Neural progenitor cell (in vitro differentiated cells): ENCODE results near the gene PLEKHJ1. TPM values are rescaled to one million over a fixed set of nuclear protein-coding genes. Genes with fewer than 3 reads are reported as not detected.
"Not testable (repeated sequence)": the region's sequence is repeated elsewhere in the genome, so short reads cannot be mapped to it uniquely, and the experiment has no call there.

Source experiments
- DNase-seq: peaks from one replicate; pipeline ENCODE4 v3.0.0-alpha.2; 2016; ENCODE audit warnings: low spot score
- H2AFZ ChIP-seq: fragments of 200-600 bp; sonication (generic); replicated peaks from 2 replicates; pipeline ENCODE4 v1.6.1; 2016; ENCODE audit warnings: antibody characterized with exemption
- H3F3A ChIP-seq: fragments of 200-600 bp; sonication (generic); 2 replicates; pipeline ENCODE4 v1.6.1; 2016; ENCODE audit warnings: antibody characterized with exemption, low read depth
- H3K27ac ChIP-seq: fragments of 200-600 bp; sonication (generic); 2 replicates; pipeline ENCODE4 v1.5.1; 2016; ENCODE audit warnings: mild to moderate bottlenecking
- H3K27me3 ChIP-seq: fragments of 200-600 bp; sonication (generic); 2 replicates; pipeline ENCODE4 v1.6.1; 2016; ENCODE audit warnings: mild to moderate bottlenecking, moderate library complexity
- H3K36me3 ChIP-seq: fragments of 200-600 bp; sonication (generic); 2 replicates; pipeline ENCODE4 v1.5.1; 2016
- H3K4me1 ChIP-seq: fragments of 200-600 bp; sonication (generic); 2 replicates; pipeline ENCODE4 v1.6.1; 2016; ENCODE audit warnings: mixed run types
- H3K4me2 ChIP-seq: fragments of 200-600 bp; sonication (generic); 2 replicates; pipeline ENCODE4 v1.6.1; 2016
- H3K4me3 ChIP-seq: fragments of 200-600 bp; sonication (generic); 2 replicates; pipeline ENCODE4 v1.5.1; 2016
- H3K79me2 ChIP-seq: fragments of 200-600 bp; sonication (generic); 2 replicates; pipeline ENCODE4 v1.6.1; 2016; ENCODE audit warnings: low read depth
- H3K9ac ChIP-seq: fragments of 200-600 bp; sonication (generic); 2 replicates; pipeline ENCODE4 v1.6.1; 2016
- H3K9me3 ChIP-seq: fragments of 200-600 bp; sonication (generic); 2 replicates; pipeline ENCODE4 v1.5.1; 2016; ENCODE audit warnings: low read depth
- H4K20me1 ChIP-seq: fragments of 200-600 bp; sonication (generic); 2 replicates; pipeline ENCODE4 v1.6.1; 2016; ENCODE audit warnings: low read depth
- H3K27ac Mint-ChIP-seq: 3 replicates; pipeline ENCODE4 v1.8.0; 2021; ENCODE audit warnings: mixed read lengths
- H3K27me3 Mint-ChIP-seq: 2 replicates; pipeline ENCODE4 v1.8.0; 2022; ENCODE audit warnings: low read depth, mild to moderate bottlenecking, inconsistent platforms, moderate library complexity, mixed read lengths; ENCODE audit not compliant: insufficient read depth
- H3K36me3 Mint-ChIP-seq: 3 replicates; pipeline ENCODE4 v1.8.0; 2021; ENCODE audit warnings: mixed read lengths
- H3K4me1 Mint-ChIP-seq: 3 replicates; pipeline ENCODE4 v1.8.0; 2021; ENCODE audit warnings: mixed read lengths
- H3K4me3 Mint-ChIP-seq: 3 replicates; pipeline ENCODE4 v1.8.0; 2021; ENCODE audit warnings: mild to moderate bottlenecking, moderate library complexity, mixed read lengths
- H3K9me3 Mint-ChIP-seq: 3 replicates; pipeline ENCODE4 v1.8.0; 2020; ENCODE audit warnings: mixed read lengths
- CTCF ChIP-seq: fragments of 200-600 bp; sonication (generic); IDR thresholded peaks from 2 replicates; pipeline ENCODE4 v1.5.1; 2017; ENCODE audit warnings: antibody characterized with exemption, mild to moderate bottlenecking
- EZH2 ChIP-seq: fragments of 200-600 bp; sonication (generic); IDR thresholded peaks from 2 replicates; pipeline ENCODE4 v1.6.1; 2017; ENCODE audit warnings: antibody characterized with exemption, mild to moderate bottlenecking, moderate library complexity
- EZH2phosphoT487 ChIP-seq: fragments of 200-600 bp; sonication (generic); IDR thresholded peaks from 2 replicates; pipeline ENCODE4 v1.6.1; 2017; ENCODE audit warnings: antibody characterized with exemption
- total RNA-seq: library from RNA; depleted of rRNA; stranded (reverse); fragments of >200 nt; gene quantifications from 2 replicates; pipeline ENCODE4 v1.2.3, GENCODE V29; 2015; ENCODE audit warnings: low replicate concordance

PLEKHJ1 gene
- total RNA-seq, 1 donor from 2014 or later, result 77.6 TPM

- no peak for DNase-seq
- Mint-ChIP-seq H3K4me3 (no peak overlapping the region), H3K36me3 (peaks cover 11% of the 10 kb centered on the region), H3K4me1 (peaks cover 5% of the 10 kb centered on the region), H3K27me3 (peaks cover 10% of the 10 kb centered on the region), H3K27ac (no peak overlapping the region), H3K9me3 (no peaks in the 10 kb centered on the region)
- peaks cover 6% of the 10 kb centered on the region for H3F3A ChIP-seq
- H3K4me3 ChIP-seq, result no peak overlapping the region
- no peak overlapping the region for H2AFZ ChIP-seq
- H3K4me1 ChIP-seq, result peaks cover 6% of the 10 kb centered on the region
- peak overlapping the region; percentile 70 for H3K27ac ChIP-seq
- no peaks in the 10 kb centered on the region for H3K9me3 ChIP-seq
- H3K27me3 ChIP-seq, result no peaks in the 10 kb centered on the region
- H3K79me2 ChIP-seq, result peaks cover 13% of the 10 kb centered on the region
- no peak overlapping the region for H3K4me2 ChIP-seq
- no peaks in the 10 kb centered on the region for H3K36me3 ChIP-seq
- no peak overlapping the region for H3K9ac ChIP-seq
- no peak for TF ChIP-seq CTCF
- H4K20me1 ChIP-seq, result peaks cover 39% of the 10 kb centered on the region
Measured at GRCh38 chr19:2201473-2202148, 34.5 kb downstream of the PLEKHJ1 start.

GRCh38 chr19:2200624-2201294 lies 35.4 kb downstream of the PLEKHJ1 start:
- H3K4me3 Mint-ChIP-seq, H3K9me3 ChIP-seq, DNase-seq, H2AFZ ChIP-seq, H3F3A ChIP-seq, H3K9ac ChIP-seq, H3K4me1 ChIP-seq, H3K4me3 ChIP-seq, H3K4me2 ChIP-seq, H3K27ac ChIP-seq, H3K4me1 Mint-ChIP-seq, H3K9me3 Mint-ChIP-seq, H3K27me3 ChIP-seq, H3K36me3 ChIP-seq: not testable (repeated sequence)
- Histone ChIP-seq H4K20me1 (peaks cover 46% of the 10 kb centered on the region), H3K79me2 (peaks cover 13% of the 10 kb centered on the region)
- Mint-ChIP-seq H3K36me3 (peaks cover 10% of the 10 kb centered on the region), H3K27me3 (peaks cover 10% of the 10 kb centered on the region), H3K27ac (peak overlapping the region; percentile 33)

DNA sequence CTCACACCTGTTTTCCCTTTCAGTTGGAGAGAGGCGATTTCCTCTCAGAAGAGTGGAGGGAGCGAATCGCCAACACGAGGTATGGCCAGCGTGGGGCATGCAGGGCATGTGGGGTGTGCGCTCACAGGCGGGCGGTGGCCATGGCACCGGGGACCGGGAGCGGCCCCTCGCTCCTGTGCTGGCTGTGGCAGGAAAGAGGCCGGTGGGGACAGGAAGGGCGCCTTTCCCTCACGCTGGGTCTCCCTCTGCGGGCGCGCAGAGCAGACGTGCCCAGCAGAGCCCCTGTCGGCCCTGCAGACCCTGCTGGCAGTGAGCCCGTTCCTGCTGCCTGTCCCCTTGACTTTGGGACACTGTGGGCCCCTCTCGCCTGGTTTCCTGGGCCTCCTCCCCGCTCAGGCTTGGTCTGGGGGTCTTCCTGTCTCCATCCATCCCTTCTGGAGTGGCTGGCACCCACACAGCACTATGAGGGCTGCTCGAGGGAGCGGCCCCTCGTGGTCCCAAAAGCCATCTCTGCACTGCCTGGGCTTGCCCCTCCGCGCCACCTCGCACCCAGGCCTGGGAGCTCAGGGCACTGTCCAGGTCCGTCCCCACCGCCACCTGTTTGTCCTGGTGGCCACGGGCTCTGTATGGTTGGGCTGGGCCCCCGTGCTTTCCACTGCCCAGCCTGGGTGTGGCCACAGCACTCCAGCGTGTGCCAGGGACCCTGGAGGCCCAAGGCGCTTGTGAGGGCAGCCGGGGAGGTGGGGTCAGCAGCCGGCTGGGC lies 36.1 kb downstream of the PLEKHJ1 start:
- TF ChIP-seq CTCF, result no peak
- no peak for TF ChIP-seq EZH2
- TF ChIP-seq EZH2phosphoT487, result no peak
- peaks cover 6% of the 10 kb centered on the region for H3F3A ChIP-seq
- H3K27ac ChIP-seq, result no peak overlapping the region
- H3K9me3 ChIP-seq, result no peaks in the 10 kb centered on the region
- Mint-ChIP-seq H3K27me3 (peaks cover 10% of the 10 kb centered on the region), H3K4me3 (no peak overlapping the region), H3K4me1 (peaks cover 5% of the 10 kb centered on the region), H3K36me3 (peaks cover 10% of the 10 kb centered on the region), H3K27ac (no peak overlapping the region), H3K9me3 (no peaks in the 10 kb centered on the region)
- no peak overlapping the region for H2AFZ ChIP-seq
- no peak overlapping the region for H3K9ac ChIP-seq
- H3K27me3 ChIP-seq, result no peaks in the 10 kb centered on the region
- peaks cover 48% of the 10 kb centered on the region for H4K20me1 ChIP-seq
- no peak for DNase-seq
- peaks cover 6% of the 10 kb centered on the region for H3K4me1 ChIP-seq
- H3K4me2 ChIP-seq, result no peak overlapping the region
- H3K79me2 ChIP-seq, result peaks cover 13% of the 10 kb centered on the region
- no peaks in the 10 kb centered on the region for H3K36me3 ChIP-seq
- no peak overlapping the region for H3K4me3 ChIP-seq
